GM19351 (cell line): Measurements from ENCODE around the gene SOX11.

Source experiments
- ATAC-seq: cut with Tn5 transposase; IDR thresholded peaks from one replicate; pipeline ENCODE4 v1.9.1; 2021; ENCODE audit warnings: mild to moderate bottlenecking, moderate library complexity; ENCODE audit not compliant: unreplicated experiment

SOX11 gene

GRCh38 chr2:5691221-5691984 lies 781 bp upstream of the SOX11 start:
- ATAC-seq, result no peak

- ATAC-seq, result no peak
Observed at GRCh38 chr2:5692561-5693286, 540 bp downstream of the SOX11 start.

DNA sequence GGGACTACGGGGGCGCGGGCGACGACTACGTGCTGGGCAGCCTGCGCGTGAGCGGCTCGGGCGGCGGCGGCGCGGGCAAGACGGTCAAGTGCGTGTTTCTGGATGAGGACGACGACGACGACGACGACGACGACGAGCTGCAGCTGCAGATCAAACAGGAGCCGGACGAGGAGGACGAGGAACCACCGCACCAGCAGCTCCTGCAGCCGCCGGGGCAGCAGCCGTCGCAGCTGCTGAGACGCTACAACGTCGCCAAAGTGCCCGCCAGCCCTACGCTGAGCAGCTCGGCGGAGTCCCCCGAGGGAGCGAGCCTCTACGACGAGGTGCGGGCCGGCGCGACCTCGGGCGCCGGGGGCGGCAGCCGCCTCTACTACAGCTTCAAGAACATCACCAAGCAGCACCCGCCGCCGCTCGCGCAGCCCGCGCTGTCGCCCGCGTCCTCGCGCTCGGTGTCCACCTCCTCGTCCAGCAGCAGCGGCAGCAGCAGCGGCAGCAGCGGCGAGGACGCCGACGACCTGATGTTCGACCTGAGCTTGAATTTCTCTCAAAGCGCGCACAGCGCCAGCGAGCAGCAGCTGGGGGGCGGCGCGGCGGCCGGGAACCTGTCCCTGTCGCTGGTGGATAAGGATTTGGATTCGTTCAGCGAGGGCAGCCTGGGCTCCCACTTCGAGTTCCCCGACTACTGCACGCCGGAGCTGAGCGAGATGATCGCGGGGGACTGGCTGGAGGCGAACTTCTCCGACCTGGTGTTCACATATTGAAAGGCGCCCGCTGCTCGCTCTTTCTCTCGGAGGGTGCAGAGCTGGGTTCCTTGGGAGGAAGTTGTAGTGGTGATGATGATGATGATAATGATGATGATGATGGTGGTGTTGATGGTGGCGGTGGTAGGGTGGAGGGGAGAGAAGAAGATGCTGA lies 1.4 kb downstream of the SOX11 start:
- no peak for ATAC-seq

DNA sequence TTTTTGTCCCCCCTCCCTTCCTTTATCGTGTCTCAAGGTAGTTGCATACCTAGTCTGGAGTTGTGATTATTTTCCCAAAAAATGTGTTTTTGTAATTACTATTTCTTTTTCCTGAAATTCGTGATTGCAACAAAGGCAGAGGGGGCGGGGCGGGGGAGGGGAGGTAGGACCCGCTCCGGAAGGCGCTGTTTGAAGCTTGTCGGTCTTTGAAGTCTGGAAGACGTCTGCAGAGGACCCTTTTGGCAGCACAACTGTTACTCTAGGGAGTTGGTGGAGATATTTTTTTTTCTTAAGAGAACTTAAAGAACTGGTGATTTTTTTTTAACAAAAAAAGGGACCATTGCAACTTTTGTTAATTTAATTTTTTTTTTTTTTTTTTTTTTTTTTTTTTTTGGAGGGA lies 2.1 kb downstream of the SOX11 start:
- ATAC-seq, result no peak

GRCh38 chr2:5695654-5696403 lies 3.6 kb downstream of the SOX11 start:
- no peak for ATAC-seq

- no peak for ATAC-seq
Observed at GRCh38 chr2:5696404-5696944, 4.3 kb downstream of the SOX11 start.

GRCh38 chr2:5696945-5697521 lies 4.8 kb downstream of the SOX11 start:
- no peak for ATAC-seq

DNA sequence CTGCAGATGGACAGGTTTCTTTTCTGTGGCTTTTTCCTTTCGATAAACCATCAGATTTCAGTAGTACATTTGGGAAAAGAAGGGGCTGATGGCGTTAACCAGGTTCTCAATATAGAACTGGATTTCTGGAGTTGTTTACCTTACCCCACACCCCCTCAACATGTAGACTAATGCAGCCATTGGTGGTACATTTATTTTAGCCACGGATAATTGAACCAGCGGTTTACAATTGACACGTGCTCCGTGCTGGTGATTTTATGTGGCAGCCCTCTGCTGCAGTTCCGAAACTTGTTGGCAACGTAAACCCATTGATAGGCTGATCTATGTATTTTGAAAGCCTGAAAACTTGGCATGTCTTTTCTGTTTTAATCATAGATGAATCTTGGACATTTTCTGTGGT lies 5.4 kb downstream of the SOX11 start:
- ATAC-seq, result no peak

GRCh38 chr2:5698134-5698533 lies 6.0 kb downstream of the SOX11 start:
- no peak for ATAC-seq

GRCh38 chr2:5699963-5700362 lies 7.8 kb downstream of the SOX11 start:
- no peak for ATAC-seq

- no peak for ATAC-seq
Observed at GRCh38 chr2:5700551-5700950, 8.4 kb downstream of the SOX11 start.

GRCh38 chr2:5701266-5701665 lies 9.1 kb downstream of the SOX11 start:
- ATAC-seq, result no peak

GRCh38 chr2:5703166-5703565 lies 11.0 kb downstream of the SOX11 start:
- no peak for ATAC-seq

DNA sequence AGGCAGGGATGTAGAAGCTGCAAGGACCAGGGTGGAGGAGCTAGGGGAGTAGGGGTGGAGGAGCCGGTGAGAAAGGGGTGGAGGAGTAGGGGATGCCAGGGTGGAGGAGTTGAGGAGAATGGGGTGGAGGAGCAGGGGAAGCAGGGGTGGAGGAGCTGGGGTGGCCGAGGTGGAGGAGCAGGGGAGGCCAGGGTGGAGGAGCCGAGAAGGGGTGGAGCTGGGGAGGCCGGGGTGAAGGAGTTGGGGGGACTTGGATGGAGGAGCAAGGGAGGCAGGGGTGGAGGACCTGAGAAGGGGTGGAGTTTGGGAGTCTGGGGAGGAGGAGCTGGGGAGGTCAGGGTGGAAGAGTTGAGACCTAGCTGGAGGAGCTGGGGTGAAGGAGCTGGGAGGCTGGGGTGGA lies 13.3 kb downstream of the SOX11 start:
- ATAC-seq, result no peak

DNA sequence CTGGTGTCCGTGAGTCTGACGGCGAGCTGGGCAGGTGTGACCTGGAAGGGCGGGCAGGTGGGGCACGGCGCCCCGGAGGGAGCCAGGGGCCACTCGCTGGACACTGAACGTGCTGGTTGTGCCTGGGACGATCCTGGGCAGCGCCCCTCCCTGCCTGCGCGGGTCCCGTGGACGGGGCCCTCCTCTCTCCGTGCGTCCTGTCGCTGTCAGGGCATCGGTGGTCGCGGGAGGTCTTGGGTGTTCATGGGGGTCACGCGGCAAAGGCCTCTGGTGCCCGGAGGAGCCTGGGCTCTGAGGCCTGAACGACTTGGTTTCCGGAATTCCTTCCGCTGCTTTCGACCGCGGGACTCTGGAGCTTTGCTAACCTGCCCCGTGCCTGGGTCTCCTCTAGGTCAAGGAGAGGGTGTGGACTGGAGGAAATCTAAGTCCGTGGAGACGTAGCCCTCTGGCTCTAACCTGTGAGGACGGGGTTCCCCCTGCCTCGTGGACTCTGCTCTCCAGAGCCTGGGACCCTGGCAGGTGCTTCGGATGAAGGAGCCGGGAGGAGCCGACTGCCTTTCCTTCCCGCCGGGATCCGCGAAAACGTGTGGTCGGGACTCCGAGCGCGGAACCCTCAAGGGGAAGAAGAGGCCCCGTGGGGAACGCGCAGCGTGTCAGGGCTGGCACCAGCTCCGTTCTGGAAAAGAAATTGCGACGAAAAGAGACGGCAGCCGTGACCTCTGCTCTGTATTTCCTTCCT lies 14.7 kb downstream of the SOX11 start:
- no peak for ATAC-seq

DNA sequence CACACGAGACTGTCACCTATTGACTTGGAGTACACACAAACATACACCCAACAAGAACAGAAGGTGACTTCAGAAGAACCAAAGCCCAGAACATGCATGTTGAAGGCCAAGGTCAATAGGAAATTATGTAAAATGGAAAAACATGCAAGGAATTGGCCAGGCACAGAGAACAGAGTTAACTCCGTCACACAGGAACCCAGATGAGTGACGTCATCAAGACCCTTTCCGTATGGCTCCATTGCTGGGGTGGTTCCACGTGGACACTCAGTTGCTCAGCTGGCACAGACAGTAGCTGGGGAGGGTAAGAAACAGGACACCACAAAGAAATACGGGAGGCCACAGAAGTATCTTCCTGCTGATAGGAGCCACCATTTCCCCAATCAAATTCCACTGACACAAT lies 18.4 kb downstream of the SOX11 start:
- no peak for ATAC-seq

DNA sequence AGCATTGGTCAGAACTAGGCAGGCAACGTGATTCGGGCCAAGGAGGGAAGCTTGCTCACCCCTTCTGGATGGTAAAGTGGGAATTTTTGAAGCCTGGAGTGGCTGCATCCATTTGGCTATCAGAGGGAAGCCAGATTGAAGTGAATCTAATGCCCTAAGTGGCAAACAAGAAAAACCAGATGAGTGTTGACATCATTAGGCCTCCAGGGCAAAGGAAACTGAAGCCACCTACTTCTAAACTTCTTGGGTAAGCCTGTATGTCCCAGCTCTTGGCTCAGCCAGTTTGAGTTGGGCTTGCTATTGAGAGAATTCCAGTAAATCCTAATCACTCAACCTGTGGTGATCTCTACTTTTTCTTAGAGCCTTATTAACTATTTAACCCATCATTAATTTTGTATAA lies 20.9 kb downstream of the SOX11 start:
- no peak for ATAC-seq

DNA sequence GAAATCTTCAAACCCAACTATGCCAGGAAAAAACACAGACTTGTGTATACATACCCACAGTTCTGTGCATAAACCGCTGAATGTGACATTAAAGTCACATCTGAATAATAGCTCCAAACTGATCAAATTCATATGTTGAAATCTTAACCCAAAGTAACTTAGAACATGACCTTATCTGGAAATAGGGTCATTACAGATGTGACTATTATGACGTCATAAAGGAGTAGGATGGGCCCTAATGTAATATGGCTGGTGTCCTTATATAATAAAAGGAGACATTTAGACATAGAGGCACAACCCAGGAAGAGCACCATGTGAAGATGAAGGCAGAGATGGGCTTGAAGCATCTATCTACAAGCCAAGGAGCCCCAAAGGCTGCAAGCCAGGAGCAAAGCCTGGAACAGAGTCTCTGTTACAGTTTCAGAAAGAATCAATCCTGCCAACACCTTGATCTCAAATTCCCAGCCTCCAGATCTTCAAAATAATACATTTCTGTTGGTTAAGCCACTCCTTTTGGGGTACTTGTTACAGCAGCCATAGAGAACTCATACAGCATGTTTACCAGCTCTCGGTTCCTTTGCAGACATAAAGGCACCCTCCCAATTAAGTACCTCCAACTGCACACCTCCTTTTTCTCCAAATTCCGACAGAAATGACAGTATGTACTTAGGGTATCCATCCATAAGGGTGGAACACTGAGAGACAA lies 27.6 kb downstream of the SOX11 start:
- ATAC-seq, result no peak

- no peak for ATAC-seq
Observed at GRCh38 chr2:5720426-5720825, 28.2 kb downstream of the SOX11 start.
